ENCODE measurements around the gene BUD31.
A peak's percentile ranks its signal among the peaks of the same experiment; 100 is the strongest.
"Not testable (repeated sequence)": the region's sequence is repeated elsewhere in the genome, so short reads cannot be mapped to it uniquely, and the experiment has no call there.

Gene BUD31

GRCh38 chr7:99374111-99375064, 34.4 kb upstream of the BUD31 start, which contains the start of gene ARPC1B:
TSS of gene ARPC1B (plus strand) at chr7:99374730. CDS start at chr7:99385715, 10,985 bp downstream.
- H3K4me3 Mint-ChIP-seq, result peak within 1 kb of the TSS; percentile 86
- H3K36me3 Mint-ChIP-seq, result peaks cover 4% of the 10 kb centered on the region
- H3K4me1 Mint-ChIP-seq (ENCODE audit: low read depth), result peaks cover 35% of the 10 kb centered on the region
- H3K27ac Mint-ChIP-seq, result peak within 1 kb of the TSS; percentile 58
- no peaks in the 10 kb centered on the region for H3K9me3 Mint-ChIP-seq (ENCODE audit: low read depth)
- no peaks in the 10 kb centered on the region for H3K27me3 Mint-ChIP-seq

- Mint-ChIP-seq H3K9me3 (ENCODE audit: low read depth) (no peaks in the 10 kb centered on the region), H3K36me3 (peaks cover 6% of the 10 kb centered on the region), H3K27ac (peak overlapping the region; percentile 34), H3K4me1 (ENCODE audit: low read depth) (peaks cover 42% of the 10 kb centered on the region), H3K4me3 (peak overlapping the region; percentile 79), H3K27me3 (no peaks in the 10 kb centered on the region)
These were observed 33.5 kb upstream of the BUD31 start for GRCh38 chr7:99375070-99375807.

- peak overlapping the region; percentile 88 for H3K4me3 Mint-ChIP-seq
These were observed 29.7 kb upstream of the BUD31 start for GRCh38 chr7:99379043-99379577.

GRCh38 chr7:99379693-99380031, 29.1 kb upstream of the BUD31 start:
- not testable (repeated sequence) for H3K9me3 Mint-ChIP-seq (ENCODE audit: low read depth); H3K36me3 Mint-ChIP-seq; H3K27me3 Mint-ChIP-seq
- Mint-ChIP-seq H3K4me3 (peak overlapping the region; percentile 88), H3K4me1 (ENCODE audit: low read depth) (peaks cover 62% of the 10 kb centered on the region), H3K27ac (peak overlapping the region; percentile 99)

More at GRCh38 chr7:99379043-99379577, 29.7 kb upstream of the BUD31 start:
- no peaks in the 10 kb centered on the region for H3K9me3 Mint-ChIP-seq (ENCODE audit: low read depth)
- H3K27ac Mint-ChIP-seq, result peak overlapping the region; percentile 99
- H3K27me3 Mint-ChIP-seq, result no peaks in the 10 kb centered on the region
- H3K4me1 Mint-ChIP-seq (ENCODE audit: low read depth), result peaks cover 58% of the 10 kb centered on the region
- peaks cover 7% of the 10 kb centered on the region for H3K36me3 Mint-ChIP-seq

GRCh38 chr7:99380032-99380822, 28.5 kb upstream of the BUD31 start:
- peak overlapping the region; percentile 99 for H3K27ac Mint-ChIP-seq
- peaks cover 62% of the 10 kb centered on the region for H3K4me1 Mint-ChIP-seq (ENCODE audit: low read depth)
- peaks cover 7% of the 10 kb centered on the region for H3K36me3 Mint-ChIP-seq
- peak overlapping the region; percentile 88 for H3K4me3 Mint-ChIP-seq
- no peaks in the 10 kb centered on the region for H3K27me3 Mint-ChIP-seq
- H3K9me3 Mint-ChIP-seq (ENCODE audit: low read depth), result no peaks in the 10 kb centered on the region

- Mint-ChIP-seq H3K9me3 (ENCODE audit: low read depth) (no peaks in the 10 kb centered on the region), H3K27ac (peak overlapping the region; percentile 99), H3K36me3 (peaks cover 7% of the 10 kb centered on the region), H3K27me3 (no peaks in the 10 kb centered on the region), H3K4me3 (peak overlapping the region; percentile 88), H3K4me1 (ENCODE audit: low read depth) (peaks cover 59% of the 10 kb centered on the region)
These were observed 27.7 kb upstream of the BUD31 start for GRCh38 chr7:99380823-99381663.

- H3K27ac Mint-ChIP-seq, result peak overlapping the region; percentile 99
- peaks cover 7% of the 10 kb centered on the region for H3K36me3 Mint-ChIP-seq
- peaks cover 54% of the 10 kb centered on the region for H3K4me1 Mint-ChIP-seq (ENCODE audit: low read depth)
- H3K4me3 Mint-ChIP-seq, result peak overlapping the region; percentile 88
- no peaks in the 10 kb centered on the region for H3K27me3 Mint-ChIP-seq
- no peaks in the 10 kb centered on the region for H3K9me3 Mint-ChIP-seq (ENCODE audit: low read depth)
These were observed 27.1 kb upstream of the BUD31 start for GRCh38 chr7:99381664-99382075.

GRCh38 chr7:99383203-99383602, 25.6 kb upstream of the BUD31 start:
- Mint-ChIP-seq H3K36me3 (peaks cover 7% of the 10 kb centered on the region), H3K9me3 (ENCODE audit: low read depth) (no peaks in the 10 kb centered on the region), H3K4me1 (ENCODE audit: low read depth) (peaks cover 48% of the 10 kb centered on the region), H3K27me3 (no peaks in the 10 kb centered on the region), H3K4me3 (peak overlapping the region; percentile 17), H3K27ac (peak overlapping the region; percentile 87)

- H3K27ac Mint-ChIP-seq, result peak overlapping the region; percentile 87
- H3K36me3 Mint-ChIP-seq, result peaks cover 7% of the 10 kb centered on the region
- no peaks in the 10 kb centered on the region for H3K27me3 Mint-ChIP-seq
- H3K4me3 Mint-ChIP-seq, result no peak overlapping the region
- no peaks in the 10 kb centered on the region for H3K9me3 Mint-ChIP-seq (ENCODE audit: low read depth)
- peaks cover 47% of the 10 kb centered on the region for H3K4me1 Mint-ChIP-seq (ENCODE audit: low read depth)
These were observed 24.9 kb upstream of the BUD31 start for GRCh38 chr7:99383791-99384370.

- Mint-ChIP-seq H3K9me3 (ENCODE audit: low read depth) (no peaks in the 10 kb centered on the region), H3K4me1 (ENCODE audit: low read depth) (peaks cover 41% of the 10 kb centered on the region), H3K27ac (peak overlapping the region; percentile 87), H3K27me3 (no peaks in the 10 kb centered on the region), H3K4me3 (no peak overlapping the region), H3K36me3 (peaks cover 4% of the 10 kb centered on the region)
These were observed 24.2 kb upstream of the BUD31 start for GRCh38 chr7:99384523-99384922.

- H3K4me1 Mint-ChIP-seq (ENCODE audit: low read depth), result peaks cover 32% of the 10 kb centered on the region
- peak overlapping the region; percentile 22 for H3K27ac Mint-ChIP-seq
- H3K9me3 Mint-ChIP-seq (ENCODE audit: low read depth), result no peaks in the 10 kb centered on the region
These were observed 23.2 kb upstream of the BUD31 start for GRCh38 chr7:99385564-99385963.

GRCh38 chr7:99386584-99387238, 22.1 kb upstream of the BUD31 start:
- Mint-ChIP-seq H3K4me3 (no peak overlapping the region), H3K4me1 (ENCODE audit: low read depth) (peaks cover 21% of the 10 kb centered on the region), H3K36me3 (no peaks in the 10 kb centered on the region), H3K9me3 (ENCODE audit: low read depth) (no peaks in the 10 kb centered on the region), H3K27me3 (no peaks in the 10 kb centered on the region), H3K27ac (peak overlapping the region; percentile 54)

More at GRCh38 chr7:99385564-99385963, 23.2 kb upstream of the BUD31 start:
- no peak overlapping the region for H3K4me3 Mint-ChIP-seq
- H3K36me3 Mint-ChIP-seq, result peaks cover 2% of the 10 kb centered on the region
- H3K27me3 Mint-ChIP-seq, result no peaks in the 10 kb centered on the region

GRCh38 chr7:99387239-99387635, 21.5 kb upstream of the BUD31 start:
- not testable (repeated sequence) for H3K9me3 Mint-ChIP-seq (ENCODE audit: low read depth); H3K36me3 Mint-ChIP-seq; H3K4me3 Mint-ChIP-seq; H3K27me3 Mint-ChIP-seq
- Mint-ChIP-seq H3K4me1 (ENCODE audit: low read depth) (peaks cover 21% of the 10 kb centered on the region), H3K27ac (peak overlapping the region; percentile 54)
